HEK293 (cell line): Measurements from ENCODE around the gene DYNLT2B.

ENCODE experiments used
- CTCF ChIA-PET: fragments of 350-600 bp; formaldehyde crosslinking; extraction: SDS; loops from one replicate; lab custom pipeline; 2021; ENCODE audit warnings: antibody characterized with exemption; lab: Yijun Ruan, JAX
- POLR2A ChIA-PET: fragments of 300-600 bp; formaldehyde crosslinking; extraction: SDS; loops from one replicate; lab custom pipeline; 2020; ENCODE audit warnings: antibody characterized with exemption, inconsistent platforms; lab: Yijun Ruan, JAX
- H3K27ac ChIP-seq: fragments of 200-500 bp; sonication (Bioruptor generic); 2 replicates; pipeline ENCODE4 v1.5.1; 2014; ENCODE audit warnings: low read depth, low read length, control low read depth, inconsistent platforms; ENCODE audit errors: extremely low read depth
- H3K36me3 ChIP-seq, 2 experiments: fragments of 200-500 bp in 1 of 2; sonication (Bioruptor generic) in 1 of 2; 1 replicate in 1 of 2; 2 replicates in 1 of 2; pipeline ENCODE4 v1.5.1; 2014 to 2017; ENCODE audit warnings: inconsistent platforms in 2 of 2, low read length in 2 of 2; ENCODE audit not compliant: control insufficient read depth in 2 of 2, insufficient read depth in 1 of 2
- H3K4me1 ChIP-seq: fragments of 200-500 bp; sonication (Bioruptor generic); 2 replicates; pipeline ENCODE4 v1.5.1; 2014; ENCODE audit warnings: mild to moderate bottlenecking, low read length, inconsistent platforms; ENCODE audit not compliant: control insufficient read depth, insufficient read depth
- H3K4me3 ChIP-seq: 2 replicates; pipeline ENCODE4 v1.5.1; 2011; ENCODE audit warnings: low read depth, mild to moderate bottlenecking, control low read depth, low read length, moderate library complexity
- H3K9me3 ChIP-seq: fragments of 200-500 bp; sonication (Bioruptor generic); 2 replicates; pipeline ENCODE4 v1.5.1; 2014; ENCODE audit warnings: low read depth, low read length, inconsistent platforms; ENCODE audit not compliant: control insufficient read depth, insufficient read depth
- FEZF1 ChIP-seq: fragments of 450-650 bp; formaldehyde crosslinking; IDR thresholded peaks from 2 replicates; pipeline ENCODE4 v1.5.1; 2016; ENCODE audit warnings: missing biosample characterization, missing genetic modification characterization
- GLIS1 ChIP-seq: fragments of 450-650 bp; formaldehyde crosslinking; IDR thresholded peaks from 2 replicates; pipeline ENCODE4 v1.5.1; 2016; ENCODE audit warnings: missing biosample characterization, missing genetic modification characterization
- HOXC10 ChIP-seq: sonication (generic); formaldehyde crosslinking; IDR thresholded peaks from 2 replicates; pipeline ENCODE4 v1.8.1; 2023; ENCODE audit warnings: mild to moderate bottlenecking, missing genetic modification reagents
- KLF17 ChIP-seq: fragments of 450-650 bp; formaldehyde crosslinking; IDR thresholded peaks from 2 replicates; pipeline ENCODE4 v1.5.1; 2016; ENCODE audit warnings: missing biosample characterization, missing genetic modification characterization
- KLF9 ChIP-seq: fragments of 450-650 bp; formaldehyde crosslinking; IDR thresholded peaks from 2 replicates; pipeline ENCODE4 v1.5.1; 2016; ENCODE audit warnings: missing biosample characterization, missing genetic modification characterization, low read depth
- MYNN ChIP-seq: fragments of 450-650 bp; formaldehyde crosslinking; IDR thresholded peaks from 2 replicates; pipeline ENCODE4 v1.5.1; 2016; ENCODE audit warnings: missing biosample characterization, missing genetic modification characterization, borderline replicate concordance
- PRDM1 ChIP-seq: fragments of 450-650 bp; formaldehyde crosslinking; IDR thresholded peaks from 2 replicates; pipeline ENCODE4; 2016; ENCODE audit warnings: missing biosample characterization, missing genetic modification characterization
- PRDM10 ChIP-seq: fragments of 450-650 bp; formaldehyde crosslinking; IDR thresholded peaks from 2 replicates; pipeline ENCODE4 v1.5.1; 2016; ENCODE audit warnings: missing biosample characterization, missing genetic modification characterization
- SCRT2 ChIP-seq: fragments of 450-650 bp; formaldehyde crosslinking; IDR thresholded peaks from 2 replicates; pipeline ENCODE4 v1.5.1; 2016; ENCODE audit warnings: missing biosample characterization, missing genetic modification characterization
- SP7 ChIP-seq: fragments of 450-650 bp; formaldehyde crosslinking; IDR thresholded peaks from 2 replicates; pipeline ENCODE4 v1.5.1; 2016; ENCODE audit warnings: missing biosample characterization, missing genetic modification characterization
- YY1 ChIP-seq: fragments of 450-650 bp; formaldehyde crosslinking; IDR thresholded peaks from 2 replicates; pipeline ENCODE4 v1.5.1; 2018; ENCODE audit warnings: missing biosample characterization, missing genetic modification characterization
- ZBTB1 ChIP-seq: fragments of 450-650 bp; formaldehyde crosslinking; IDR thresholded peaks from 2 replicates; pipeline ENCODE4 v1.5.1; 2016; ENCODE audit warnings: missing biosample characterization, missing genetic modification characterization
- ZBTB17 ChIP-seq: fragments of 450-650 bp; formaldehyde crosslinking; IDR thresholded peaks from 2 replicates; pipeline ENCODE4 v1.5.1; 2016; ENCODE audit warnings: missing biosample characterization, missing genetic modification characterization
- ZBTB8A ChIP-seq: fragments of 450-650 bp; formaldehyde crosslinking; IDR thresholded peaks from 2 replicates; pipeline ENCODE4 v1.5.1; 2016; ENCODE audit warnings: missing biosample characterization, missing genetic modification characterization
- ZFHX2 ChIP-seq: fragments of 450-650 bp; formaldehyde crosslinking; conservative IDR thresholded peaks from 2 replicates; pipeline ENCODE4 v1.5.1; 2016; ENCODE audit warnings: missing biosample characterization, missing genetic modification characterization
- ZFP37 ChIP-seq: fragments of 450-650 bp; formaldehyde crosslinking; IDR thresholded peaks from 2 replicates; pipeline ENCODE4 v1.5.1; 2016; ENCODE audit warnings: missing biosample characterization, missing genetic modification characterization
- ZIC2 ChIP-seq: fragments of 450-650 bp; formaldehyde crosslinking; IDR thresholded peaks from 2 replicates; pipeline ENCODE4 v1.5.1; 2016; ENCODE audit warnings: missing biosample characterization, missing genetic modification characterization
- ZNF211 ChIP-seq: fragments of 450-650 bp; formaldehyde crosslinking; IDR thresholded peaks from 2 replicates; pipeline ENCODE4 v1.5.1; 2016; ENCODE audit warnings: low read depth, missing biosample characterization, missing genetic modification characterization
- ZNF335 ChIP-seq: fragments of 450-650 bp; formaldehyde crosslinking; conservative IDR thresholded peaks from 2 replicates; pipeline ENCODE4 v1.5.1; 2016; ENCODE audit warnings: missing biosample characterization, missing genetic modification characterization
- ZNF391 ChIP-seq: fragments of 450-650 bp; formaldehyde crosslinking; IDR thresholded peaks from 2 replicates; pipeline ENCODE4 v1.5.1; 2016; ENCODE audit warnings: low read depth, missing biosample characterization, missing genetic modification characterization, borderline replicate concordance
- ZNF449 ChIP-seq: fragments of 450-650 bp; formaldehyde crosslinking; IDR thresholded peaks from 2 replicates; pipeline ENCODE4 v1.5.1; 2017; ENCODE audit warnings: missing biosample characterization, mild to moderate bottlenecking, missing genetic modification characterization, moderate library complexity
- ZNF596 ChIP-seq: fragments of 450-650 bp; IDR thresholded peaks from 2 replicates; pipeline ENCODE4 v1.5.0; 2018; ENCODE audit warnings: missing biosample characterization, mild to moderate bottlenecking, missing genetic modification characterization, moderate library complexity
- ZNF610 ChIP-seq: fragments of 450-650 bp; formaldehyde crosslinking; IDR thresholded peaks from 2 replicates; pipeline ENCODE4 v1.5.1; 2016; ENCODE audit warnings: missing biosample characterization, missing genetic modification characterization, borderline replicate concordance
- ZNF626 ChIP-seq: fragments of 450-650 bp; sonication (Bioruptor Pico); formaldehyde crosslinking; IDR thresholded peaks from 2 replicates; pipeline ENCODE4 v1.5.1; 2018; ENCODE audit warnings: missing biosample characterization, missing genetic modification characterization, inconsistent platforms
- ZNF629 ChIP-seq: fragments of 450-650 bp; formaldehyde crosslinking; IDR thresholded peaks from 2 replicates; pipeline ENCODE4 v1.5.1; 2017; ENCODE audit warnings: missing biosample characterization, missing genetic modification characterization
- ZNF660 ChIP-seq: fragments of 450-650 bp; IDR thresholded peaks from 2 replicates; pipeline ENCODE4 v1.5.1; 2018; ENCODE audit warnings: missing biosample characterization, mild to moderate bottlenecking, missing genetic modification characterization
- ZNF76 ChIP-seq: fragments of 450-650 bp; formaldehyde crosslinking; IDR thresholded peaks from 2 replicates; pipeline ENCODE4; 2016; ENCODE audit warnings: low read depth, missing biosample characterization, missing genetic modification characterization, borderline replicate concordance
- ZSCAN30 ChIP-seq: fragments of 450-650 bp; IDR thresholded peaks from 2 replicates; pipeline ENCODE4 v1.5.1; 2018; ENCODE audit warnings: missing biosample characterization, mild to moderate bottlenecking, missing genetic modification characterization, moderate library complexity
- TF ChIP-seq, protein P1 (sequence below): fragments of 450-650 bp; formaldehyde crosslinking; IDR thresholded peaks from 2 replicates; pipeline ENCODE4 v1.5.1; 2016; ENCODE audit warnings: missing biosample characterization, missing genetic modification characterization

Gene DYNLT2B

GRCh38 chr3:196317687-196318467 is at the start of gene DYNLT2B:
Gene DYNLT2B (minus strand): TSS chr3:196318240. CDS start chr3:196318152, 88 bp downstream.
- H3K27ac ChIP-seq: peak within 1 kb of the TSS; percentile 80
- no peaks in the 10 kb centered on the region for H3K9me3 ChIP-seq
- H3K4me3 ChIP-seq: peak within 1 kb of the TSS; percentile 96
- H3K36me3 ChIP-seq: peaks cover 0 to 8% of the 10 kb centered on the region in 2 experiments; a peak in 2 of 3 replicates
- POLR2A ChIA-PET: interaction anchor here (0.8 to 1.2 kb wide), 6 partner anchors 11 to 115 kb away, joined by 3 to 5 read pairs (median 4); partner anchors contain the start of genes PCYT1A and UBXN7
- no peaks in the 10 kb centered on the region for H3K4me1 ChIP-seq
- CTCF ChIA-PET: interaction anchor here (0.6 kb wide), 1 partner anchor 11 kb away, joined by 3 read pairs; no protein-coding TSS in a partner anchor
- TF ChIP-seq ZBTB8A (tag by site-specific recombination) (peak; percentile 100), ZNF610 (tag by site-specific recombination) (peak; percentile 17; the same call in 1 of the 2 replicates), ZNF596 (tag by site-specific recombination) (0 out of 2 replicates have a peak, but pooled peaks have one; percentile 5), FEZF1 (no peak), ZNF335 (tag by site-specific recombination) (peak; percentile 95), SP7 (tag by site-specific recombination) (peak; percentile 60), KLF9 (tag by site-specific recombination) (peak; percentile 62; the same call in 1 of the 2 replicates), MYNN (tag by site-specific recombination) (peak; percentile 53; the same call in 1 of the 2 replicates), KLF17 (tag by site-specific recombination) (peak; percentile 62; the same call in 1 of the 2 replicates), ZFHX2 (tag by site-specific recombination) (peak; percentile 35; the same call in 1 of the 2 replicates), YY1 (tag by site-specific recombination) (peak; percentile 31; the same call in 1 of the 2 replicates), ZBTB1 (peak; percentile 83; the same call in 1 of the 2 replicates), ZSCAN30 (tag by site-specific recombination) (peak; percentile 93), ZNF629 (peak; percentile 48), ZNF76 (tag by site-specific recombination) (peak; percentile 41; the same call in 1 of the 2 replicates), SCRT2 (peak; percentile 48; the same call in 1 of the 2 replicates), ZIC2 (tag by site-specific recombination) (peak; percentile 43), ZNF391 (tag by site-specific recombination) (peak; percentile 22; the same call in 1 of the 2 replicates), HOXC10 (CRISPR knock-in tag) (0 out of 2 replicates have a peak, but pooled peaks have one; percentile 51), PRDM10 (tag by site-specific recombination) (peak; percentile 15; the same call in 1 of the 2 replicates), ZNF449 (tag by site-specific recombination) (peak; percentile 54), ZNF660 (tag by site-specific recombination) (peak; percentile 59; the same call in 1 of the 2 replicates), GLIS1 (peak; percentile 65; the same call in 1 of the 2 replicates), ZBTB17 (tag by site-specific recombination) (peak; percentile 96; the same call in 1 of the 2 replicates), ZFP37 (tag by site-specific recombination) (peak; percentile 43; the same call in 1 of the 2 replicates), ZNF626 (tag by site-specific recombination) (no peak), PRDM1 (tag by site-specific recombination) (0 out of 2 replicates have a peak, but pooled peaks have one; percentile 43), ZNF211 (tag by site-specific recombination) (no peak)
- TF ChIP-seq, protein P1, sequence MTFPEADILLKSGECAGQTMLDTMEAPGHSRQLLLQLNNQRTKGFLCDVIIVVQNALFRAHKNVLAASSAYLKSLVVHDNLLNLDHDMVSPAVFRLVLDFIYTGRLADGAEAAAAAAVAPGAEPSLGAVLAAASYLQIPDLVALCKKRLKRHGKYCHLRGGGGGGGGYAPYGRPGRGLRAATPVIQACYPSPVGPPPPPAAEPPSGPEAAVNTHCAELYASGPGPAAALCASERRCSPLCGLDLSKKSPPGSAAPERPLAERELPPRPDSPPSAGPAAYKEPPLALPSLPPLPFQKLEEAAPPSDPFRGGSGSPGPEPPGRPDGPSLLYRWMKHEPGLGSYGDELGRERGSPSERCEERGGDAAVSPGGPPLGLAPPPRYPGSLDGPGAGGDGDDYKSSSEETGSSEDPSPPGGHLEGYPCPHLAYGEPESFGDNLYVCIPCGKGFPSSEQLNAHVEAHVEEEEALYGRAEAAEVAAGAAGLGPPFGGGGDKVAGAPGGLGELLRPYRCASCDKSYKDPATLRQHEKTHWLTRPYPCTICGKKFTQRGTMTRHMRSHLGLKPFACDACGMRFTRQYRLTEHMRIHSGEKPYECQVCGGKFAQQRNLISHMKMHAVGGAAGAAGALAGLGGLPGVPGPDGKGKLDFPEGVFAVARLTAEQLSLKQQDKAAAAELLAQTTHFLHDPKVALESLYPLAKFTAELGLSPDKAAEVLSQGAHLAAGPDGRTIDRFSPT (tag by site-specific recombination): no peak
